Glomerular endothelial cell (primary cell): Measurements from ENCODE around the gene SDHAF2. TPM values are rescaled to one million over a fixed set of nuclear protein-coding genes. Genes with fewer than 3 reads are reported as not detected.
A peak's percentile ranks its signal among the peaks of the same experiment; 100 is the strongest.
"Not testable (repeated sequence)": the region's sequence is repeated elsewhere in the genome, so short reads cannot be mapped to it uniquely, and the experiment has no call there.

Experiments used
- DNase-seq: peaks from one replicate; pipeline ENCODE4 v3.0.0-alpha.2; 2011; ENCODE audit warnings: low read depth, low spot score; ENCODE audit errors: extremely low read depth
- total RNA-seq: library from RNA; depleted of rRNA; stranded (reverse); fragments of >200 nt; gene quantifications from 2 replicates; pipeline ENCODE4 v1.2.3, GENCODE V29; 2015

SDHAF2 gene
- total RNA-seq, 1 donor from 2014 or later: 50.1 TPM

DNA sequence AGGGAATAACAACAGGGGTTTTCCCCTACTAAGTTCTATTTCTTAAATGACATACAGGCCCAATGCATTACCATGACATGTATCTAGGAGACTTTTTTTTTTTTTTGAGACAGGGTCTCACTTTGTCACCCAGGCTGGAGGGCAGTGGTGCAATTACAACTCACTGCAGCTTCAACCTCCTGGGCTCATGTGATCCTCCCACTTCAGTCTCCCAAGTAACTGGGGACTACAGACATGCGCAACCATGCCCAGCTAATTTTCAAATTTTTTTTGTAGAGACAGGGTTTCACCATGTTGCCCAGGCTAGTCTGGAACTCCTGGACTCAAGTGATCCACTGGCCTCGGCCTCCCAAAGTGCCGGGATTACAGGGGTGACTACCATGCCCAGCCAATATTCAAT lies 7.7 kb upstream of the SDHAF2 start:
- no peak for DNase-seq

DNA sequence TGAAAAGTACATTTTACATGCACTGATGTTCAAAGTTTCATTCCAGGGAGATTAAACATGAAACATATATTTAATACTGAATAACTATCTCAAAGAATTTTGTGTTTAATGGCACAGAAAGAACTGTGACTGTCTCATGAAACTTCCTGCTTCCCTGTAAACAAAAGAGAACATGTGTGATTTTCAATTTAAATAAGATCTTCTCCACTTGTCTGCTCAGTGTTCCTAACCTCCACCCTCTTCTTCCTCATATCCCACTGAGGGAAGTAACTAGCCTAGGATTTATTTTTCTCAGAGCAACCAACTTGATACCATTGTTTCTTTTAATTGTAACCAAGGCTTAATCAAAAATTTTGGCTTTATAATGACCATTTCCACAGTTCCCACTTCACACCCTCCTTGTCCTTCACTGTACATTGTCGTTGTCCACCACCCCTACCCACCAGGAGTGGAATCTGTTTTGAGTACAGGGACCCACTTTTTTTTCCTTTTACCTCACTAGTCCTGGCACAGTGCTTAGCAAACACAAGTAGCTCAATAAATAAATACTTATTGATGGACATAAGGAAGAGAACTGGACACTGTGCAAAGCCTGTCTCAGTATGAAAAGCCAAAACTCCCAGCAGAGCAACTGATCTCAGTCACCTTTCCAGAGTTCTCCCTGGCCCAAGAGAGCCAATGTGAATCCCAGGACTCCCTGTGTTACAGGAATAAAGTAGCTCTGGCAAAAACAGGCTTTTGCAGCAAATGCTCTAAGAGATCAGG lies 4.4 kb upstream of the SDHAF2 start:
- DNase-seq: no peak

DNA sequence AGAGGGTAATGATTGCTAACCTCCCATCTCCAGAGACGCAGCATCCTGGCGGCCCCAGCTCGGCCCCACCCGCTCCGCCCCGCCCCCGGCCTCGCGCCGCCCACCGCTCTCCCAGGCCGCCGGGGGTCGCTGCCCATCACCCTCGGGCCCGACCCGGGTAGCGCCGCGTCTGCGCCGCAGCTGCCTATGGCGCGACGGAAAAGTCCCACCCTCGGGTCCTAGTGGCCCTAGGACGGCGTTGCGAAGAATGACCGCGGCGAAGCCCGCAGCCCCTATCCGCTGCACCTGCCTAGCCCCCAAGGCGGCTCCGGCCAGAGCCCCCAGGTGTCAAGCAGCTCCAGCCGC lies 606 bp upstream of the SDHAF2 start:
- no peak for DNase-seq

DNA sequence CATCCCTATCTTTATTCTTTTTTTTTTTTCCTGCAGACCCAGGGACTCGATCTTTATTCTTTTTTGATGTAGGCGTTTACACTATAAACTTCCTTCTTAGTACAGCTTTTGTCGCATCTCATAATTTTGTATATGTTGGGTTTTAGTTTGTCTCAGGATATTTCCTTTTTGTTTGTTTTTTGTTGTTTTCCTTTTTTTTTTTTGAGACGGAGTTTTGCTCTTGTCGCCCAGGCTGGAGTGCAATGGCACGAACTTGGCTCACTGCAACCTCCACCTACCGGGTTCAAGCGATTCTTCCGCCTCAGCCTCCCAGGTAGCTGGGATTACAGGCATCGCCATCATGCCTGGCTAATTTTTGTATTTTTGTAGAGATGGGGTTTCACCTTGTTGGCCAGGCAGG lies 915 bp downstream of the SDHAF2 start:
- not testable (repeated sequence) for DNase-seq

DNA sequence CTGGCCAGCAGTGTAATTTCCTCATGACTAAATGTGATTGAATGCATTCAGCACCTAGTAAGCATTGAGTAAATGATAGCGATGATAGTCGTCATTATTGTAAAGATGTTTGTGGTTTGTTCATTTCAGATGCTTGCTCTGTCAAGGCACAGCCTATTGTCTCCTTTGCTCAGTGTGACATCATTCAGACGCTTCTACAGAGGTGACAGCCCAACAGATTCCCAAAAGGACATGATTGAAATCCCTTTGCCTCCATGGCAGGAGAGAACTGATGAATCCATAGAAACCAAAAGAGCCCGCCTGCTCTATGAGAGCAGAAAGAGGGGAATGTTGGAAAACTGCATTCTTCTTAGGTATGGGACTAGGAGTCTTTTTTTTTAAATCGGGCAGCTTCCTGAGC lies 7.6 kb downstream of the SDHAF2 start:
- no peak for DNase-seq

DNA sequence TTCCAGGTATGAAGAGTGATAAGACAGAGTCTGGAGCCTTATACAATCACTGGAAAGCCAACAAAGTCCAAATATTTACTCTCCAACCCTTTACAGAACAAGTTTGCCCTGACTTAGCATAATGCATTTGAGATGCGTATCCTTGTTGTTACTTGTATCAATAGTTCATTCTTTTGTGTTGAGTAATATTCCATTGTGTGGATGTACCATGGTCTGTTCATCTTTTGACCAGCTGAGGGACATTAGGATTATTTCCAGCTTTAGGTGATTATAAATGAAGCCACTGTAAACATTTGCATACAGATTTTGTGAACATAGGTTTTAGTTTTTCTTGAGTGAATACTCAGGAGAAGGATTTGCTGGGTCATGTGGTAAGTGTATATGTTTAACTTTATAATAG lies 9.7 kb downstream of the SDHAF2 start:
- no peak for DNase-seq

DNA sequence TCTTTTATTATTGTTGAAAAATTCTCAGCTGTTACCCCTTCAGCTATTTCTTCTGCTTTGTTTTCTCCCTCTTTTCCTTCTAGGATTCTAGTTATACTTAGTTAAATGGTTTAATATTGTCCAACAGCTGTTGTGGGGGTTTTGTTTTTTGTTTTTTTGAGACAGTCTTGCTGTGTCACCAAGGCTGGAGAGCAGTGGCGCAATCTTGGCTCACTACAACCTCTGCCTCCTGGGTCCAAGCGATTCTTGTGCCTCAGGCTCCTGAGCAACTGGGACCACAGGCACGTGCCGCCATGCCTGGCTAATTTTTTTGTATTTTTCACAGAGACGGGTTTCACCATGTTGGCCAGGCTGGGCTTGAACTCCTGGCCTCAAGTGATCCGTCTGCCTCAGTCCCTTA lies 12.7 kb downstream of the SDHAF2 start:
- DNase-seq: no peak

DNA sequence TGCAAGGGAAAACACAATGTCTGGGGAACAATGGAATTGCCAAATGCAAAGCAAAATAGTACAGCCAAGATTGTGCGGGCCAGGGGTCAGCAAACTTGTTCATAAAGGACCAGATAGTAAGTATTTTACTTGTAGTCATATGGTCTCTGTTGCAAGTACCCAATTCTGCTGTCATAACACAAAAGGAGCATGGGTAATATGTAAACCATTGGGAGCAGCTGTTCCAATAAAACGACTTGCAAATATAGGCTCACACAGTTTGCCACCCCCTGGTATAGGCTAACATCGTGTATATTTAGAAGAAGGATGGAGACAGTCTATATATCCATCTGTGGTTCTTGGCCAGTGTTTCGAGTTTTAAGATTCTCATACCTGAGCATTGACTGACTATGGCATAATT lies 15.6 kb downstream of the SDHAF2 start:
- DNase-seq: no peak

DNA sequence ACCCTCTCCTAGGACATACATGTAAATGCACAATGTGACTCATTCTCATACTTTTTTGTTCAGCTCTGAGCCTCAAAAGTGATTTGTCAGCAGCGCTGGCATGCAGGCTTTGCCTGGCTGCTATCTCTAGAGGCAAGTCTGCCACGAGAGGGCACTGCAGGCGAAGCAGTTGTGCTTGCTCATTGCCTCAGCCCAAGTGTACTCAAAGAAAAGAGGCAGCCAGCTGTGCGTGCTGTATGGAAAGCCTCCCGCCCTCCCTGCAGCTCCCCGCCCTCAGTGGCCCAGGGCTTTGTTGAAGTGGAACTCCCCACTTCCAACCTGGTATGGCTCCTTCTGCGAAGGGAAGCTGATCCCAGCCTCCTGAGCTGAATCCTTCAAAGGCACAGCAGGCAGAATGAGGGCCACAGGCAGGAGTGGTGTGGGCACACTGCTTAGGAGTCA lies 16.3 kb downstream of the SDHAF2 start:
- peak; percentile 68 for DNase-seq

DNA sequence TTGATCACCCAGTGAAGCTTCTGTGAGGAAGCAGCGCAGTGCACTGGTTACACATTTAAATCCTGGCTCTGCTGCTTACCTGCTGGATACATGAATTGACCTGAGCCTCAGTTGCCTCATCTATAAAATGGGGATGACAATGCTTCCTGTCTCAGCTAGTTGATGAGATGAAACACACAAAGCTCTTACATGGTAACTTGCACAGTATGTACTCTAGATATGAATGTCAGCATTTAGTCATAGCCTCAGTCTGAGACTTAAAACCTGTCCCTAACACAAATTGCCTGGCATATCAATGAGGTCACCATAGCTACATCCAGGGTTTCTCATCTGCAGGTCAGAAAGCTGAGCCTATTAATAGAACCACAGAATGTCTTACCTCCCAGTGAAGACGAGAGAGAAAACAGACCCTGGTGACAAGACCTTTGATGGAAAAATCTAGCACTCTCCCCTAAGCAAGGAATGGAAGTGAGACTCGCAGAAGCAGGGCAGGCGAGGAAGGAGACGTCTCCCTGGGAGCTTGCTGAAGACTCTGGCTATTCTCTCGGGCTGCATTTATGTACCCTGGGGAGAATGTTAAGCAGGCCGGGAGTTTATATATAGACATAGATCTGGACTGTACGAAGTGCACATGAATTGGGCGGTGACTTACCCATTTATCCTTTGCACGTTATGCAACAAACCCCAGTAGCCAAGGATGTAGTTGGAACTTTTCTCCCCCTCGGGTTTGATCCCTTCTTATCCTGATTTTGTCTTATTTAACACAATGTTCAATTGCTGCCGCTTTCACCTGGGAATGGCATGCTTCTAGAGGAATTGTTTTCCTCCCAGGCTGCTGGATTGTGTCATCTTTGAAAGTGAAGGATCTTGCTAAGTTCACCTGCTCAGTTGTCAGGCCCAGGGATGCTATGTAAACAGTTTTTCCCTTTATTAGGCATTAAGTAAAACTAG lies 18.0 kb downstream of the SDHAF2 start:
- DNase-seq: no peak

DNA sequence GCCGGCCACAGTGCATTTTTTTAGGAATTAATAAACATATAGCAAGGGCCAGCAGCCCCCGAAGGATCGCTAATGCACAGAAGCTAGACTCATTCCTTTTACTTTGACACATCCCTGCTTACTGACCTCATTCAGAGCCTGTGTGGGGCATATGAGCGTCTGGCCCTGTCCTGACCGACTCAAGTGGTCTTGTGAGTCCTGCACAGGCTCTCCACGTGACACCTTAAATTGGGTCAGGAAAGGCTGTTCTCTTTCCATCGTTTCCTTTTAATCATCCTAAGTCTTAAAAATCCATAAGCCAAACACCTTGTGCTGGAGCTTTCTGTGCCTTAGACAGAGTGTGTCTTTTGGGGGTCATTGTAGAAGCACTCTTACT lies 18.6 kb downstream of the SDHAF2 start:
- no peak for DNase-seq

DNA sequence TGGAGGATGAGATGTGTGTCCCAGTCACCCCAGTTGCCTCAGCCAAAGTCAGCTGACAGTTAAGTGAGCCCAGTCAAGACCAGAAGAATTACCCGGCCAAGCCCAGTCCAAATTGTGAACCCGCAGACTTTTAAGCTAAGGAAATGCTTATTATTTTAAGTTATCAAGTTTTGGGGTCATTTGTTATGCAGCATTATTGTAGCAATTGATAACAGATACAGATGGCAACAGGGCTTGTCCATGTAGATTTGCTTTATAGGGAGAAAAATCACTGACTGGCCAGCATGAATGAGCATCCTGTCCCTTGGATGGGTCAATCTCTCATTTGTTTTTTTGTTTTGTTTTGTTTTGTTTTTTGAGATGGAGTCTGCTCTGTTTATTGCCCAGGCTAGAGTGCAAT lies 22.9 kb downstream of the SDHAF2 start:
- DNase-seq: no peak

DNA sequence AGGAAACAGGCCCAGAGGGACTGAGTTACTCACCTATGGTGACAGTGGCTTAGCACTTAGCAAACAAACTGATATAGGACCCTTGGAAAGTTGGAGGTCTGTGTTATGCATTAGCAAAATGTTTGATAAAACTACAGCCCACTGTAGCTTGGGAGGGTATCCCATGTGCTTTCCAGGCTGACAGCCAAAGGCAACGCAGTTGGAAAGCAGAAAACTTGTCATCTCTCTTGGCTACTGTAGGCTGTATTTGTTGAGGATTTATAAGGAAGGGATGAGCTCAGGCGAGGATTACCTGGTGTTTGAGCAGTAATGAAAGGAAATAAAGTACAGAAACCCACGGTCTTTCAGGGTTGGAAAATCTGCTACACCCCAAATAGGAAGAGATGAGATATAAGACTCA lies 23.8 kb downstream of the SDHAF2 start:
- DNase-seq: no peak

DNA sequence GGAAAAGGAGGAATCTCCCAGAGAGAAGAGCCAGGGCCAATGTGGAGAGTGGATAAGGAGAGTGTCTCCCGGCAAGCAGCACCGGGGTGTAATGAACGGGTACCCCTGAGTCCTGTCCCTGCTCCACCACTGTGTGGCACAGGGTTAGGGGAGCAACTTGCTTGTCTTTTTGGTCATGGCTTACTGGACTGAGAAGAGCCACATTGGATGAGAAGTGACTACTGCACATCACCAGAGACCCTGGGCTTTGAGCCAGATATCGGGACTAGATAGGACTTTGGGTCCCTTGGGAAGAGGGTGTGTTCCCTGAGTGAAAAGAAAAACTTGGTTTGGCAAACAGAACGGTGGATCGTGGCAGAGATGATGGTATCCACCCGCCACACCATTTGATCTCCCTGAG lies 24.6 kb downstream of the SDHAF2 start:
- DNase-seq: no peak

DNA sequence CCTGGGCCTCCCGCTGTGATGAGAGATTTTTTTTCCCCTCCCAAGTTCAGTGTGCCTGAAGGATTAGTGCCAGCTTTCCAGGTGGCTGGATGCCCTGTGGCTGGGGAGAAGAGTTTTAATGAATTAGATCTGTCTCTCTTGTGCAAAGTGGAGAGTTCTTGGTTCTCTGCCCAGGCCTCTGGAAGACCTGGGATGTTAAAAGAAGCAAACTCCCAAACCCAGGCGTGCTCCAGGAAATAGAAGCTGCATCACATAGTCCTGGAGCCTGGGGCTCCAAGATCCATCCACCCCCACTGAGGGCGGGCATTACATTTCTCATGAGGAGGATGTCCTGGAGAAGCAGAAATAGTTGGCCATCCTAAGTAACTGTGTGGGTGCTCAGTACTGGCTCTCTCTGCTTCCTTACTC lies 30.6 kb downstream of the SDHAF2 start:
- DNase-seq: no peak

DNA sequence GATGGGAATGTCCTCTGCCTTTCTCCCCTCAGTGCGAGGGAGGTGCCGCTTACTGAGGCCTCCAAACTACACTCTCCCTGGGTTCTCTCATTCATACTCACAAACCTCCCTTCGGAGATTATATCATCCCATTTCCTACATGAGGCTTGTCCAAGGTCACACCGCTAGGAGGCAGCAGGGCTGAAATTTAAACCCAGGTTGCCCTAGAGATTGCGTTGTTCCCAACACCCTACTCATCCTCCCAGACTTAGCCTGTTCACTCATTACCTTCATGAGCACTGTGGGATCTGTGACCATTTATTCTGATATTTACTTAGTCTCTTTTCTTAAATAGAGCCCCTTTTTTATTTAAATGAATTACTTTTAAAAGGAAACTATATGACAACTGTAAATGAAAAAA lies 31.1 kb downstream of the SDHAF2 start:
- no peak for DNase-seq

DNA sequence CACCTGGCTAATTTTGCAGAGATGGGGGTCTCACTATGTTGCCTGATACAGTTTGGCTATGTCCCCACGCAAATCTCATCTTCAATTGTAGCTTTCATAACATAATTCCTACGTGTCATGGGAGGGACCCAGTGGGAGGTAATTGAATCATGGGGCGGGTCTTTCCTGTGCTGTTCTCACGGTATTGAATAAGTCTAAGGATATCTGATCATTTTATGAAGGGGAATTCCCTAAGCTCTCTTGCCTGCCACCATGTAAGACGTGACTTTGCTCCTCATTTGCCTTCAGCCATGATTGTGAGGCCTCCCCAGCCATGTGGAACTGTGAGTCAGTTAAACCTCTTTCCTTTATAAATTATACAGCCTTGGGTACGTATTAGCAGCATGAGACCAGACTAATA lies 37.7 kb downstream of the SDHAF2 start:
- not testable (repeated sequence) for DNase-seq

DNA sequence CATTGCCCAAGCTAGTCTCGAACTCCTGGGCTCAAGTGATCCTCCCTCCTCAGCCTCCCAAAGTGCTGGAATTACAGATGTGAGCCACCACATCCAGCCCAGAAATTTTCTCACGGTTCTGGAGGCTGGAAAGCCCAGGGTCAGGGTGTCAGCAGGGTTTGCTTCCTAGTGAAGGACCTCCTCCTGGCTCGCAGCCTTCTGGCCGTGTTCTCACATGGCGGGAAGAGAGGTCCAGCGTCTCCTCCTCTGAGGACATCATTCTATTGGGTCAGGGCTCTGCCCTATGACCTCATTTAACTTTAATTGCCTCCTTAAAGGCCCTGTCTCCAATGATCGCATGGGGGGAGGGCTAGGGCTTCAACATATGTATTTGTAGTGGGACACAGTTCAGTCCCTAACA lies 38.1 kb downstream of the SDHAF2 start:
- no peak for DNase-seq

DNA sequence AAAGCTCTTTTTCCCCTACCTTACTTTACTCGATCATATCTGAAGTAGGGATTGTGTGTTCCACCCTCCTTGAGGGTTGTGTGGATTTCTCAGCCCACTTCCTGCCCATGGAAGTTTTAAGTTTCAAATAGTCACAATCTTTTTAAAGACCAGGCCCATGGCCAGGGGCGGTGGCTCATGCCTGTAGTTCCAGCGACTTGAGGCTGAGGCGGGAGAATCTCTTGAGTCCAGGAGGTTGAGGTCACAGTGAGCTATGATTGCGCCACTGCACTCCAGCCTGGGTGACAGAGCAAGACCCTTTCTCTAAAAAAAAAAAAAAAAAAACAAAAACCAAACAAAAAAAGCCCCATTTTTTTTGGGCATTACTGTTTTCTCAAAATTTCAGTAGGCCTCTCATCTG lies 42.4 kb downstream of the SDHAF2 start:
- DNase-seq: no peak

DNA sequence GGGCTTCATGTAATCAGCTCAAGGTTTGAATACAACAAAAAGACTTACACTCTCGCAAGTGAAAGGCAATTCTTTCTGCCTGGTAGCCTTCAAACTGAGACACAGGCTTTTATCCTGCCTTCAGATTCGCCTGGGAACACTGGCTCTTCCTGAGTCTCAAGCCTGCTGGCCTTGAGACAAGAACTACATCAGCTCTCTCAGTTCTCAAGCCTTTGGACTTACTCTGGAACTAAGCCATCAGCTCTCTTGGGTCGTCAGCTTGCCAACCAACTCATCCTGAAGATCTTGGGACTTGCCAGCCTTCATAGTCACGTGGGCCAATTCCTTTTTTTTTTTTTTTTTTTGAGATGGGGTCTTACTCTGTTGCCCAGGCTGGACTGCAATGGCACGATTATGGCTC lies 42.9 kb downstream of the SDHAF2 start:
- no peak for DNase-seq

DNA sequence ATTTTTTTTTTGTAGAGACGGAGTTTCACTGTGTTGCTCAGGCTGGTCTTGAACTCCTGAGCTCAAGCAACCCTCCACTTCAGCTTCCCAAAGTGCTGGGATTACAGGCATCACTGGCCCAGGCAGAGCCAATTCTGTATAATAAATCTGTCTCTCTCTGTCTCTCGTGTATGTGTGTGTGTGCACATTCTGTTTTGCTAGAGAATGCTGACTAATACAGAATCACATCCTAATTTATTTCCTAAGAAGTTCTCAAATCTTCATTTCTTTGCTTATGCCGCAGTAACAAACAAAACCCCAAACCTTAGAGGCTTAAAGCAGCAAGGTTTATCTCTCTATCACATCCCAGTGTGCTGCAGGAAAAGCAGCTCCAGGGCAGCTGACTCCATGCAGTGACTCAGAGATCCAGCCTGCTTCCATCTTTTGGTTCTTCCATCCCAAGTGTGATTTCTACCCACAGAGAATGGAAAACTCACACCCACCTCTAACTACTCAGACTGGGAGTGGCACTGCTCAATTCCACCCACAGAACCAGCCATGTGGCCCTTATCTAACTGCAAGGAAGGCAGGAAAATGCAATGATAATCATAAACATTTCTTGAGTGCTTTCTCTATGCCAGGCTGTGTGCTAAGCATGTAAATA lies 43.6 kb downstream of the SDHAF2 start:
- no peak for DNase-seq
